ENCODE results near the gene VPS41.

VPS41 gene

DNA sequence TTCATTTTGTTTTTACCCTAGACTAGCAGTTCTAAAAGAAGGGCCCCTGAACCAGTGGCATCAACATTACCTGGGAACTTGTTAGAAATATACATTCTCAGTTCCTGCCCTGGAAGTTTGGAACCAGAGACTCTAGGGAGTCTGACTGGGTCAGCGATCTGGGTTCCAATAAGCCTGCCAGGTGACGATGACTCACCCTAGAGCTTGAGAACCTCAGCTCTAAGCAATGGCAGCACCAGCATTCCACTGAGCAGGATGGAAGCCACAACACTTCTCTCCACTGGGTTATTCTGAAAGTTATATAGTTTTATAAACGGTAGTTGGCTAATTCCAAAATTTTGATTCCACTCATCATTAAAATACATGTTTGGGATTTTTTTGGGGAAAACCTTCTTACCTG is 180.8 kb downstream of the VPS41 start:
- Mint-ChIP-seq H3K9me3 (no peaks in the 10 kb centered on the region), H3K4me1 (no peaks in the 10 kb centered on the region), H3K36me3 (peaks cover 5% of the 10 kb centered on the region), H3K27me3 (no peaks in the 10 kb centered on the region), H3K4me3 (no peak overlapping the region), H3K27ac (no peak overlapping the region)
- no peak for DNase-seq
- CTCF ChIA-PET = no interaction called here

GRCh38 chr7:38727184-38727940 is 181.6 kb downstream of the VPS41 start:
- CTCF ChIA-PET = no interaction called here

DNA sequence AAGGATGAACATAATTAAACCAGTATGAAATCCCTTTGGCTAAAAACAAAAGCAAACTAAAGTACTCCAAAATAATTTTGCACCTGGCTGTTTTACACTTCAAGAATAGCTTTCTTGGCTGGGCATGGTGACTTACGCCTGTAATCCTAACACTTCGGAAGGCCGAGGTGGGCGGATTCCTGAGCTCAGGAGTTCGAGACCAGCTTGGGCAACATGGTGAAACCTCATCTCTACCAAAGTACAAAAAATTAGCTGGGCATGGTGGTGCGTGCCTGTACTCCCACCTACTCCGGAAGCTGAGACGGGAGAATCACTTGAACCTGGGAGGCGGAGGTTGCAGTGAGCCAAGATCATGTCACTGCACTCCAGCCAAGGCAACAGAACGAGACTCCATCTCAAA is 185.7 kb downstream of the VPS41 start:
- H3K27ac Mint-ChIP-seq = no peak overlapping the region
- no peaks in the 10 kb centered on the region for H3K9me3 Mint-ChIP-seq
- peaks cover 12% of the 10 kb centered on the region for H3K36me3 Mint-ChIP-seq
- no peak overlapping the region for H3K4me3 Mint-ChIP-seq
- no peak for DNase-seq
- no peaks in the 10 kb centered on the region for H3K4me1 Mint-ChIP-seq
- CTCF ChIA-PET = no interaction called here
- H3K27me3 Mint-ChIP-seq = no peaks in the 10 kb centered on the region

More at GRCh38 chr7:38727184-38727940, 181.6 kb downstream of the VPS41 start:
- H3K27me3 Mint-ChIP-seq = no peaks in the 10 kb centered on the region
- H3K4me1 Mint-ChIP-seq = no peaks in the 10 kb centered on the region
- DNase-seq = no peak
- no peak overlapping the region for H3K4me3 Mint-ChIP-seq
- peaks cover 6% of the 10 kb centered on the region for H3K36me3 Mint-ChIP-seq
- H3K9me3 Mint-ChIP-seq = no peaks in the 10 kb centered on the region
- H3K27ac Mint-ChIP-seq = no peak overlapping the region

GRCh38 chr7:38716397-38716796 is 192.6 kb downstream of the VPS41 start:
- peaks cover 9% of the 10 kb centered on the region for H3K36me3 Mint-ChIP-seq
- H3K4me3 Mint-ChIP-seq = no peak overlapping the region
- CTCF ChIA-PET = no interaction called here
- no peak for DNase-seq
- peaks cover 4% of the 10 kb centered on the region for H3K9me3 Mint-ChIP-seq
- H3K27ac Mint-ChIP-seq = no peak overlapping the region
- peaks cover 3% of the 10 kb centered on the region for H3K27me3 Mint-ChIP-seq
- no peaks in the 10 kb centered on the region for H3K4me1 Mint-ChIP-seq

DNA sequence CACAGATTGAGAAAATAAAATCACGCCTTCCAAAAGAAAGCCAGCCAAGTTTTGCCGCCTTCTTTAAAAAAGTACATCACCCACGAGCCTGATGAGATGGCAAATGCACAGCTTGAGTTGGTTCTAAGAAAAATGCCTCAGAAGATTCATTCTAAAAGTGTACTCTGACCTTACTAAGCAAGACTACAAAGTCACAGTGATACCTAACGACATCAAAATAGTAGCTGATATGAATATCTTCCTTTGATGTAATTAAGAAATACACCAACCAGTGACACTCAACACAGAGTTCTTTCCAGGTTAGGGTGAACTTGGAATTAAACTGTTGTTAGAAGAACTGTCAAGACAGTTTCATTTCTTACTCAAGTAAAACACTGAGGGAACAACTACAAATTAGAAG is 199.9 kb downstream of the VPS41 start:
- no peaks in the 10 kb centered on the region for H3K4me1 Mint-ChIP-seq
- H3K9me3 Mint-ChIP-seq = no peaks in the 10 kb centered on the region
- peaks cover 1% of the 10 kb centered on the region for H3K36me3 Mint-ChIP-seq
- no peak overlapping the region for H3K4me3 Mint-ChIP-seq
- H3K27ac Mint-ChIP-seq = no peak overlapping the region
- H3K27me3 Mint-ChIP-seq = peaks cover 11% of the 10 kb centered on the region
- CTCF ChIA-PET = no interaction called here
- no peak for DNase-seq

DNA sequence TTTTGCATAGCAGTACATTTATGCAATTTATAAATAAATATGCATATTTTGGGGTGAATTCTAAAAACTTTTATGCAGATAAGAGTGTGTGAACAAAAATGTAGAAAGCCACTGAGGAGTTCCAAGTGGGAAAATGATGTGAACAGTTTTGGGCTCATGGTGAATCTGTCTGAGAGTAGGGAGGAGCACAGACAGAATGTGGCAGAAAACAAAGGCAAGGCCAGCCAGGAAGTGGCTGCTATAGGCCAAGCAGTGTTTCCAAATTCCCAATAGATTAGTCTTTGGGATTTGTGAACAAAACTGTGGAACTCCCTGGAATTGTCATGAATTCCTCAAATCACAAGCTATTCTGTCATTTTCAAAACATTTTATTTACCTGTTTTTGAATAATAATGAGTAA is 204.2 kb downstream of the VPS41 start:
- DNase-seq = no peak
- Mint-ChIP-seq H3K9me3 (no peaks in the 10 kb centered on the region), H3K4me3 (no peak overlapping the region), H3K27me3 (peaks cover 17% of the 10 kb centered on the region), H3K36me3 (peaks cover 1% of the 10 kb centered on the region), H3K4me1 (no peaks in the 10 kb centered on the region), H3K27ac (no peak overlapping the region)
- CTCF ChIA-PET = no interaction called here

- no peak for DNase-seq
- Mint-ChIP-seq H3K36me3 (peaks cover 1% of the 10 kb centered on the region), H3K27ac (no peak overlapping the region), H3K4me3 (no peak overlapping the region), H3K27me3 (peaks cover 18% of the 10 kb centered on the region), H3K9me3 (no peaks in the 10 kb centered on the region), H3K4me1 (no peaks in the 10 kb centered on the region)
- CTCF ChIA-PET = no interaction called here
Observed at GRCh38 chr7:38704041-38704547, 204.9 kb downstream of the VPS41 start.

DNA sequence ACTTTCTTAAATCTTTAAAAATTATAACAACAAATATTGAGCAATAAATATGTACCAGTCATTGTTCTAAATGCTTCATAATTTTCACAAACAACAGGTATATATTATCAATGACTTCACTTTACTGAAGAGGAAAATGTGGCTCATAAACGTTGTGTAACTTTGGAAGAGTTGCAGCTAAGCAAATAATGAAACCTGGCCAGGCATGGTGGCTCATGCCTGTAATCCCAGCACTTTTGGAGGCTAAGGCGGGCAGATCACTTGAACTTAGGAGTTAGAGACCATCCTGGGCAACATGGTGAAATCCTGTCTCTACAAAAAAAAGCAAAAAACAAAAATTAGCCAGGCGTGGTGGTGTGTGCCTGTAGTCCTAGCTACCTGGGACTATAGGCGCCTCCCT is 205.9 kb downstream of the VPS41 start:
- no peak overlapping the region for H3K4me3 Mint-ChIP-seq
- no peak for DNase-seq
- peaks cover 19% of the 10 kb centered on the region for H3K27me3 Mint-ChIP-seq
- H3K36me3 Mint-ChIP-seq = peaks cover 1% of the 10 kb centered on the region
- H3K4me1 Mint-ChIP-seq = no peaks in the 10 kb centered on the region
- H3K27ac Mint-ChIP-seq = no peak overlapping the region
- CTCF ChIA-PET = no interaction called here
- H3K9me3 Mint-ChIP-seq = no peaks in the 10 kb centered on the region

DNA sequence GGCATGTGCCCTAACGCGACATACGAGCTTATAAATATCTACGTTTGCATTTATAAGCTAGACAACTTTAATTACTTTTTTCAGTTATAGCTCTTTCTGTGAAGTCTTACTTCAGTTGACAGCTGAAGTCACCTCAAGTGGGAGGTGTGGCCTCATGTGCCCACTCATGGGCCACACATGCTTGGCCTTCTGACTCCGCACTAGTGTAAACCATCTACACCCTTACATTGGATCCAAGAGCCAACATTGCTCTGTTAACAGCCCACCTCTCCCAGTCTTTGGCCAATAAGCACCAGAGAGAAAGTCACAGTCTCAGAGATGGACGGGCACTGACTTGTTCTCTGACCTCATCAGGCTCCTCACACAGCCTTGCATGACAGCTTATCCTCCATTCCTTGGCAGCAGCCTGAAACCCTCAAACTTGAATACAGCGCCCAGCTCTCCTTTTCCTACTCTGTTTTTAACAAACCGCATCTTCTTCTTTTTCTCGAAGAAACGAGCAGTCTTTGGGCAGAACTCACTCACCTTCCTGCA is 206.9 kb downstream of the VPS41 start:
- no peak for DNase-seq
- Mint-ChIP-seq H3K4me3 (no peak overlapping the region), H3K9me3 (peaks cover 2% of the 10 kb centered on the region), H3K27me3 (peaks cover 17% of the 10 kb centered on the region), H3K36me3 (no peaks in the 10 kb centered on the region), H3K27ac (no peak overlapping the region), H3K4me1 (no peaks in the 10 kb centered on the region)
- CTCF ChIA-PET = no interaction called here

DNA sequence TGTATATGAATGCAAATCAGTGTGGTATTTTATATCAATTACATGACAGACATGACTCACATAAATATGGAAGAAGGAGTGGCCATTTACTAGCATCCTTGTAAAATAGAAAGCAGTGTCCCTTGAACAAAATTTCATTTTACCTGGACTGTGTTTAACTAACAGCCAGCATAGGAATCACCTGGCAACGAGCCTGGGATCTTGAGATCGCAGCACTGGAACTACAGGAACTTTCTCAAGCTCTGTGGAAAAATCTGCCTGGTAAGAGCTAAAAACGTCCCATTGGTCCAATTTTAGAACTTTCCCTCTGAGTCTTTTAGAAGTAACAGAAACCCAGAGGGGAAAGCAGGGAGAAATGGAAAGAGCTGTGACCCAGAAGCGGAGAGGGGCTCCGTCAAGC is 208.9 kb downstream of the VPS41 start:
- DNase-seq = no peak
- H3K9me3 Mint-ChIP-seq = peaks cover 2% of the 10 kb centered on the region
- H3K27me3 Mint-ChIP-seq = peaks cover 17% of the 10 kb centered on the region
- no peaks in the 10 kb centered on the region for H3K36me3 Mint-ChIP-seq
- CTCF ChIA-PET = no interaction called here
- no peak overlapping the region for H3K4me3 Mint-ChIP-seq
- H3K27ac Mint-ChIP-seq = no peak overlapping the region
- no peaks in the 10 kb centered on the region for H3K4me1 Mint-ChIP-seq

DNA sequence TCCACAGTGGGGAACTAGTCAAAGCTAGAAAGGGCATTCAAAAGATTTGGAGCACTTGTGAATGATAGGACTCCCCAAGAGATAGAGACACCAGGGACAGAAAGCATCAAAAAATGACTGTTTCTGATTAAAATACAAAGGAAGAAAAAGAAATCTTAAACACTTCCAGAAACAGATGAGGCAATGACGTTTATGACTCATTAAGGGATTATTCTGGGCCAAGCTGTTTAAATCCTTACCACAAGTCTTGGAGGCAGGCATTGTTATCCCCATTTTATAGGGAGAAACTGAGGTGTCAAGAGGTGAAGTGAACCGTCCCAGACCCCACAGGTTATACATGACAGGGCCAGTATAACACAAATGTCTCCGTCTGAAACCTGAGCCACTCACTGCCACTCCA is 209.5 kb downstream of the VPS41 start:
- no peak overlapping the region for H3K27ac Mint-ChIP-seq
- DNase-seq = no peak
- H3K36me3 Mint-ChIP-seq = no peaks in the 10 kb centered on the region
- H3K27me3 Mint-ChIP-seq = peaks cover 17% of the 10 kb centered on the region
- H3K4me1 Mint-ChIP-seq = no peaks in the 10 kb centered on the region
- CTCF ChIA-PET = no interaction called here
- peaks cover 2% of the 10 kb centered on the region for H3K9me3 Mint-ChIP-seq
- H3K4me3 Mint-ChIP-seq = no peak overlapping the region

- Mint-ChIP-seq H3K27ac (no peak overlapping the region), H3K4me3 (no peak overlapping the region), H3K27me3 (peaks cover 4% of the 10 kb centered on the region), H3K36me3 (no peaks in the 10 kb centered on the region), H3K9me3 (peaks cover 2% of the 10 kb centered on the region), H3K4me1 (no peaks in the 10 kb centered on the region)
- DNase-seq = no peak
- CTCF ChIA-PET = no interaction called here
Observed at GRCh38 chr7:38694326-38694725, 214.7 kb downstream of the VPS41 start.

- Mint-ChIP-seq H3K4me3 (no peak overlapping the region), H3K36me3 (no peaks in the 10 kb centered on the region), H3K9me3 (no peaks in the 10 kb centered on the region), H3K27ac (no peak overlapping the region), H3K4me1 (no peaks in the 10 kb centered on the region), H3K27me3 (peaks cover 4% of the 10 kb centered on the region)
- CTCF ChIA-PET = no interaction called here
- DNase-seq = no peak
Observed at GRCh38 chr7:38686888-38687287, 222.1 kb downstream of the VPS41 start.

- DNase-seq = no peak
- no peaks in the 10 kb centered on the region for H3K36me3 Mint-ChIP-seq
- H3K9me3 Mint-ChIP-seq = no peaks in the 10 kb centered on the region
- CTCF ChIA-PET = no interaction called here
- no peaks in the 10 kb centered on the region for H3K4me1 Mint-ChIP-seq
- H3K27ac Mint-ChIP-seq = no peak overlapping the region
- no peak overlapping the region for H3K4me3 Mint-ChIP-seq
- H3K27me3 Mint-ChIP-seq = peaks cover 4% of the 10 kb centered on the region
Observed at GRCh38 chr7:38685851-38686250, 223.1 kb downstream of the VPS41 start.

GRCh38 chr7:38682606-38683005 is 226.4 kb downstream of the VPS41 start:
- Mint-ChIP-seq H3K4me3 (no peak overlapping the region), H3K36me3 (no peaks in the 10 kb centered on the region), H3K27ac (no peak overlapping the region), H3K4me1 (no peaks in the 10 kb centered on the region), H3K9me3 (no peaks in the 10 kb centered on the region), H3K27me3 (peaks cover 4% of the 10 kb centered on the region)
- no peak for DNase-seq
- CTCF ChIA-PET = no interaction called here

All from activated naive CD4-positive, alpha-beta T cell treated with anti-CD3 and anti-CD28 coated beads, Interleukin-2, amount 10 ng/mL, durations not matched to agents 7 days and 5 days (primary cell).